H1 (cell line): ENCODE data around the gene VPS13D. TPM values are rescaled to one million over a fixed set of nuclear protein-coding genes. Genes with fewer than 3 reads are reported as not detected.

Experiments
- CTCF ChIA-PET: fragments of 300-600 bp; sonication (Branson Sonifier 250); formaldehyde crosslinking; loops from one replicate; lab custom pipeline; 2021; ENCODE audit not compliant: partially characterized antibody; lab: Charles Lee
- POLR2A ChIA-PET: fragments of 300-600 bp; sonication (Branson Sonifier 250); formaldehyde crosslinking; loops from one replicate; lab custom pipeline; 2021; ENCODE audit warnings: inconsistent platforms; ENCODE audit not compliant: partially characterized antibody; lab: Charles Lee
- DNase-seq, 2 experiments: peaks; one replicate each; pipeline versions ENCODE4 v3.0.0 to v3.0.0-alpha.2; 2010 to 2022; ENCODE audit warnings: low spot score in 2 of 2, low read depth in 1 of 2, mixed read lengths in 1 of 2
- FAIRE-seq: peaks from 2 replicates; lab custom pipeline; 2011; peaks lifted over from hg19 to GRCh38; lab: Jason Lieb, UNC
- H2AFZ ChIP-seq: 2 replicates; pipeline ENCODE4 v1.8.1; 2012; ENCODE audit warnings: low read length, inconsistent platforms
- H2AK5ac ChIP-seq: 2 replicates; pipeline ENCODE4 v1.6.1; 2013; ENCODE audit warnings: low read depth, low read length
- H2BK120ac ChIP-seq: replicated peaks from 2 replicates; pipeline ENCODE3; 2013; ENCODE audit warnings: low read depth, low read length, inconsistent platforms
- H2BK12ac ChIP-seq: 2 replicates; pipeline ENCODE4 v1.6.1; 2013; ENCODE audit warnings: low read depth, low read length
- H2BK15ac ChIP-seq: 2 replicates; pipeline ENCODE4 v1.6.1; 2013; ENCODE audit warnings: low read length
- H2BK20ac ChIP-seq: 2 replicates; pipeline ENCODE4 v1.6.1; 2013; ENCODE audit warnings: low read length
- H2BK5ac ChIP-seq: 2 replicates; pipeline ENCODE4 v1.6.1; 2013; ENCODE audit warnings: low read depth, low read length
- H3K14ac ChIP-seq: 2 replicates; pipeline ENCODE4 v1.6.1; 2013; ENCODE audit warnings: inconsistent platforms; ENCODE audit not compliant: insufficient read length
- H3K18ac ChIP-seq: 2 replicates; pipeline ENCODE4 v1.6.1; 2013; ENCODE audit warnings: low read length; ENCODE audit errors: extremely low read depth
- H3K23ac ChIP-seq: 2 replicates; pipeline ENCODE4 v1.6.1; 2013; ENCODE audit warnings: inconsistent platforms; ENCODE audit not compliant: insufficient read length
- H3K23me2 ChIP-seq: 2 replicates; pipeline ENCODE4 v1.6.1; 2013; ENCODE audit warnings: low read depth, low read length
- H3K27ac ChIP-seq: 2 replicates; pipeline ENCODE4 v1.6.1; 2011; ENCODE audit warnings: low read depth, low read length, inconsistent platforms
- H3K27me3 ChIP-seq, 4 experiments: replicated peaks in 1 of 4; 1 replicate in 1 of 4; 2 replicates in 3 of 4; pipeline versions ENCODE4 v1.6.1 to v1.8.1; 2011 to 2013; ENCODE audit warnings: low read length in 3 of 4, mild to moderate bottlenecking in 3 of 4, inconsistent platforms in 2 of 4, mixed read lengths in 2 of 4, moderate library complexity in 1 of 4; ENCODE audit not compliant: control insufficient read depth in 3 of 4, insufficient read depth in 3 of 4; ENCODE audit errors: extremely low read depth in 1 of 4
- H3K36me3 ChIP-seq, 4 experiments: 2 replicates each; pipeline versions ENCODE4 v1.6.1 to v1.8.1; 2011 to 2013; ENCODE audit warnings: mild to moderate bottlenecking in 4 of 4, low read length in 3 of 4, moderate library complexity in 2 of 4, control low read depth in 1 of 4, inconsistent platforms in 1 of 4; ENCODE audit not compliant: insufficient read depth in 4 of 4, control insufficient read depth in 2 of 4
- H3K4ac ChIP-seq: replicated peaks from 2 replicates; pipeline ENCODE3; 2013; ENCODE audit warnings: low read length, low read depth, mixed read lengths, inconsistent platforms; ENCODE audit not compliant: insufficient read length
- H3K4me1 ChIP-seq, 4 experiments: replicated peaks in 1 of 4; 1 replicate in 1 of 4; 2 replicates in 3 of 4; pipeline versions ENCODE4 v1.6.1 to v1.8.1; 2011 to 2013; ENCODE audit warnings: low read length in 3 of 4, inconsistent platforms in 2 of 4, mixed read lengths in 1 of 4; ENCODE audit not compliant: insufficient read depth in 4 of 4, control insufficient read depth in 3 of 4
- H3K4me2 ChIP-seq, 2 experiments: 2 replicates each; pipeline versions ENCODE4 v1.6.1 to v1.8.1; 2011 to 2013; ENCODE audit warnings: low read depth in 2 of 2, low read length in 2 of 2, control low read depth in 1 of 2, inconsistent platforms in 1 of 2, mild to moderate bottlenecking in 1 of 2; ENCODE audit not compliant: insufficient read depth in 1 of 2
- H3K4me3 ChIP-seq, 4 experiments: fragments of 200-600, 300-600 bp in 1 of 4; sonication (generic), shearing (Covaris generic), sonication (Bioruptor Twin) in 1 of 4; 2 replicates each; pipeline versions ENCODE4 v1.5.1 to v1.8.1; 2011 to 2016; ENCODE audit warnings: low read length in 4 of 4, low read depth in 3 of 4, control low read depth in 2 of 4, inconsistent platforms in 2 of 4, mild to moderate bottlenecking in 2 of 4, mixed read lengths in 1 of 4, moderate library complexity in 1 of 4; ENCODE audit not compliant: insufficient read depth in 2 of 4; ENCODE audit errors: extremely low read depth in 1 of 4
- H3K56ac ChIP-seq: replicated peaks from 2 replicates; pipeline ENCODE3; 2013; ENCODE audit warnings: low read depth, mild to moderate bottlenecking, mixed read lengths, low read length, inconsistent platforms; ENCODE audit not compliant: insufficient read length
- H3K79me1 ChIP-seq: 2 replicates; pipeline ENCODE4 v1.6.1; 2013; ENCODE audit warnings: low read depth, low read length, control low read depth
- H3K79me2 ChIP-seq, 2 experiments: 2 replicates each; pipeline versions ENCODE4 v1.6.1 to v1.8.1; 2012 to 2013; ENCODE audit warnings: low read length in 2 of 2, mild to moderate bottlenecking in 2 of 2, inconsistent platforms in 1 of 2; ENCODE audit not compliant: insufficient read depth in 2 of 2, control insufficient read depth in 1 of 2
- H3K9ac ChIP-seq, 4 experiments: replicated peaks in 1 of 4; 1 replicate in 1 of 4; 2 replicates in 3 of 4; pipeline versions ENCODE4 v1.6.1 to v1.8.1; 2011 to 2013; ENCODE audit warnings: low read depth in 3 of 4, low read length in 3 of 4, control low read depth in 2 of 4, mild to moderate bottlenecking in 2 of 4, moderate library complexity in 2 of 4, inconsistent platforms in 1 of 4; ENCODE audit errors: extremely low read depth in 1 of 4
- H3K9me3 ChIP-seq, 2 experiments: 2 replicates each; pipeline versions ENCODE4 v1.6.1 to v1.8.1; 2012 to 2013; ENCODE audit warnings: mild to moderate bottlenecking in 2 of 2, moderate library complexity in 2 of 2, control low read depth in 1 of 2, inconsistent platforms in 1 of 2, low read depth in 1 of 2, low read length in 1 of 2, mixed read lengths in 1 of 2; ENCODE audit not compliant: insufficient read depth in 2 of 2
- H4K20me1 ChIP-seq, 2 experiments: replicated peaks in 1 of 2; 2 replicates each; pipeline versions ENCODE3 to v1.8.1; 2011 to 2013; ENCODE audit warnings: inconsistent platforms in 2 of 2, low read length in 2 of 2, mild to moderate bottlenecking in 1 of 2; ENCODE audit not compliant: insufficient read depth in 2 of 2, control insufficient read depth in 1 of 2
- H4K5ac ChIP-seq: 2 replicates; pipeline ENCODE4 v1.6.1; 2013; ENCODE audit warnings: low read length, low read depth, mixed read lengths, inconsistent platforms; ENCODE audit not compliant: insufficient read length
- H4K8ac ChIP-seq: 2 replicates; pipeline ENCODE4 v1.8.0; 2013; ENCODE audit warnings: mild to moderate bottlenecking, moderate library complexity, low read length, inconsistent platforms; ENCODE audit not compliant: insufficient read depth; ENCODE audit errors: extremely low read depth
- H4K91ac ChIP-seq: replicated peaks from 2 replicates; pipeline ENCODE3; 2013; ENCODE audit warnings: low read length, mixed read lengths, inconsistent platforms; ENCODE audit not compliant: insufficient read length
- CBX8 ChIP-seq: fragments of 300-800, 300-1000 bp; sonication (generic); IDR thresholded peaks from 2 replicates; pipeline ENCODE4 v1.7.1; 2016; ENCODE audit warnings: low read depth, low read length, borderline replicate concordance
- CREB1 ChIP-seq: IDR thresholded peaks from 2 replicates; pipeline ENCODE4 v1.6.1; 2012; ENCODE audit warnings: inconsistent platforms
- GTF2F1 ChIP-seq: IDR thresholded peaks from 2 replicates; pipeline ENCODE4 v1.6.1; 2012; ENCODE audit warnings: low read depth, low read length, improper control_type of control experiment, borderline replicate concordance
- NANOG ChIP-seq: IDR thresholded peaks from 2 replicates; pipeline ENCODE4 v1.6.1; 2011; ENCODE audit warnings: low read length, low read depth, mild to moderate bottlenecking, inconsistent platforms; ENCODE audit not compliant: insufficient read depth, poor library complexity, severe bottlenecking
- PHF8 ChIP-seq: fragments of 200-600 bp; sonication (generic); conservative IDR thresholded peaks from 2 replicates; pipeline ENCODE4 v1.7.1; 2012; ENCODE audit warnings: low read depth, mild to moderate bottlenecking, inconsistent platforms, low read length, moderate library complexity
- SIX5 ChIP-seq: IDR thresholded peaks from 2 replicates; pipeline ENCODE4 v1.6.1; 2011; ENCODE audit warnings: mild to moderate bottlenecking, low read depth, low read length
- TAF7 ChIP-seq: optimal IDR thresholded peaks from 2 replicates; pipeline ENCODE3; 2011; ENCODE audit warnings: low read depth, mild to moderate bottlenecking, inconsistent platforms, low read length, moderate library complexity, borderline replicate concordance
- WGBS, 2 experiments: shearing (Covaris generic) in 1 of 2; methylation state at CpG; one replicate each; pipeline versions ENCODE4 v1.1.6 to v1.1.7; 2013 to 2015; ENCODE audit warnings: low lambda C conversion rate in 2 of 2, mixed read lengths in 2 of 2, inconsistent platforms in 1 of 2, low coverage in 1 of 2, missing lambda C conversion rate in 1 of 2; ENCODE audit not compliant: insufficient replicate concordance in 2 of 2, insufficient coverage in 1 of 2, insufficient read length in 1 of 2; ENCODE audit errors: extremely low coverage in 1 of 2, missing lambda C conversion rate in 1 of 2; 5-methylcytosine and 5-hydroxymethylcytosine counted together
- polyA plus RNA-seq, 7 experiments: library from polyadenylated mRNA; depleted of rRNA in 3 of 7; stranded (reverse) in 5 of 7; unstranded in 2 of 7; fragments of >200 nt in 5 of 7; fragments of 200-250 nt in 2 of 7; gene quantifications; 1 replicate in 5 of 7; 2 replicates in 1 of 7; 4 replicates in 1 of 7; pipeline versions ENCODE4 v1.2.1 to v1.2.3, GENCODE V29; 2011 to 2013; ENCODE audit warnings: missing spikeins in 2 of 7, mixed read lengths in 2 of 7
- total RNA-seq: library from RNA; stranded (reverse); fragmentation: NEBNext Ultra II Directional; extraction: Animal tissue kit (Norgen Biotek cat#: 25700); gene quantifications from 2 replicates; pipeline ENCODE4 v1.2.1, GENCODE V29; 2021
- TF ChIP-seq, protein P1 (sequence below): IDR thresholded peaks from 2 replicates; pipeline ENCODE4 v1.6.1; 2012; ENCODE audit warnings: inconsistent platforms

VPS13D gene
- total and polyA plus RNA-seq, 2 of the 8 experiments (the other 6 are each of a cell fraction or from before 2014, with no cell fraction given) = 10.9 to 31.2 TPM

DNA sequence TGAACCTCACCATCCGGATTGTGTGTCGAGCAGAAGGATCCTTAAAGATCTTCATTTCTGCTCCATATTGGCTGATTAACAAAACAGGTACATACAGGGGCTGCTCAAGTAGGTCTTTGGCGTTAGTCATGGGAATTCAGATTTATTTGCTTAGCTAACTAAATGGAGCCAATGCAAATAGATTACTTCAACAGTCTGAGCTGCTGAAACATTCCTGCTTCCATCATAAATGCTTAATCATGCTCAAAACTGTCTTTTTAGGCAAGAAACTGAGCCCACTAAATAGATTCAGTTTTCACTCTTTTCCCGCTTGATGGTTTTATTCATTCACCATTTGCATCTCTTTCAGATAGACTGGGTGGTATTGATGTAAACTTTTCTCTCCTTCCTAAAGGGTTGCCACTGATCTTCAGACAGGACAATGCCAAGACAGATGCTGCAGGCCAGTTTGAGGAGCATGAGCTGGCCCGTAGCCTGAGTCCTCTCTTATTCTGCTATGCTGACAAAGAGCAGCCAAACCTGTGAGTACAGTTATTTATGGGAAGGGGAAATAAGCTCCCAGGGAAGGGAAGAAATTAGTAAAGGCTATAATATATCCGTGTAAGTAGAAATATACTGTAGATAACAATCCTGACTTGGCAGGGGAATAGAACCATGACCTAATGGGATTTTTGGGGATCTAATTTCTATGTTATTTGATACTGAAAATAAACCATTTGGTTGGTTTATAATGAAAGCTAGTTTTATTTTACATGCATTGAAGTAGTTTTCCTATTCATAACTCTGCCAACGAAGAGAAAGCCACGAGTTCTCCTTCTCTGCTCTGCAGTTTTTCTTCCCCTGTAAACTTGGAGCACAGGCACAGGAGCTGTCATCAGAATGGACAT lies 126.4 kb downstream of the VPS13D start:
- Histone ChIP-seq H3K27me3 (no peaks in the 10 kb centered on the region), H2BK15ac (no peak overlapping the region), H2AFZ (no peak overlapping the region), H3K23me2 (peaks cover 3% of the 10 kb centered on the region; the same call in 1 of the 2 replicates), H3K9me3 (no peaks in the 10 kb centered on the region), H3K27ac (no peak overlapping the region), H3K36me3 (peaks cover 2 to 27% (median 5%) of the 10 kb centered on the region in 4 experiments; a peak in 5 of 8 replicates), H2BK120ac (no peak overlapping the region), H3K4me3 (no peak overlapping the region), H3K4me1 (peaks cover 0 to 6% (median 2%) of the 10 kb centered on the region in 4 experiments; a peak in 4 of 7 replicates), H2BK20ac (no peak overlapping the region), H3K9ac (no peak overlapping the region), H3K18ac (no peak overlapping the region), H2AK5ac (no peak overlapping the region), H3K56ac (no peak overlapping the region), H4K5ac (no peak overlapping the region), H2BK12ac (no peak overlapping the region), H4K20me1 (no peaks in the 10 kb centered on the region), H3K4me2 (no peak overlapping the region), H4K91ac (no peak overlapping the region), H4K8ac (no peak overlapping the region), H3K4ac (no peak overlapping the region), H3K23ac (no peak overlapping the region), H3K79me1 (no peaks in the 10 kb centered on the region), H2BK5ac (no peak overlapping the region), H3K79me2 (no peaks in the 10 kb centered on the region), H3K14ac (no peak overlapping the region)
- 87% methylated on average over 8 of the region's 8 CpGs; no CpG with 5 or more reads in 1 of the 2 experiments for WGBS, 2 experiments
- no peak for DNase-seq
- FAIRE-seq = no peak
- ChIA-PET POLR2A (interaction anchor here (0.6 kb wide), 1 partner anchor 8 kb away, joined by 3 read pairs; no protein-coding TSS in a partner anchor), CTCF (interaction anchor here (0.6 to 2.7 kb wide), 3 partner anchors 80 to 133 kb away, joined by 3 to 11 read pairs (median 3); no protein-coding TSS in a partner anchor)
- TF ChIP-seq, protein P1, sequence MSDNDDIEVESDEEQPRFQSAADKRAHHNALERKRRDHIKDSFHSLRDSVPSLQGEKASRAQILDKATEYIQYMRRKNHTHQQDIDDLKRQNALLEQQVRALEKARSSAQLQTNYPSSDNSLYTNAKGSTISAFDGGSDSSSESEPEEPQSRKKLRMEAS = no peak
- TF ChIP-seq GTF2F1 = no peak
- TF ChIP-seq PHF8 = no peak
- no peak for TF ChIP-seq TAF7
- no peak for TF ChIP-seq SIX5
- TF ChIP-seq NANOG = no peak
- no peak for TF ChIP-seq CBX8
- TF ChIP-seq CREB1 = no peak
